Astrocyte of the cerebellum (primary cell): ENCODE data around the gene EXD3.

Source experiments
- DNase-seq: peaks from one replicate; pipeline ENCODE4 v3.0.0-alpha.2; 2011; ENCODE audit warnings: low read depth
- H3K4me3 ChIP-seq: 2 replicates; pipeline ENCODE4 v1.5.1; 2011; ENCODE audit warnings: mild to moderate bottlenecking, low read depth, low read length, moderate library complexity
- CTCF ChIP-seq: IDR thresholded peaks from 2 replicates; pipeline ENCODE4 v1.5.1; 2012; ENCODE audit warnings: low read length, low read depth, moderate library complexity, mild to moderate bottlenecking; ENCODE audit errors: missing control alignments
- in situ Hi-C: cut with HindIII; loops from 2 replicates; pipeline ENCODE4 v1.10.0; 2017; ENCODE audit warnings: low sequenced_read_pairs

The EXD3 gene

GRCh38 chr9:137295849-137296669, 126.9 kb downstream of the EXD3 start:
- no peak for DNase-seq
- in situ Hi-C loops: no loop called here
- H3K4me3 ChIP-seq: no peak overlapping the region

GRCh38 chr9:137295238-137295811, 127.6 kb downstream of the EXD3 start:
- in situ Hi-C loops: no loop called here
- DNase-seq: no peak
- no peak overlapping the region for H3K4me3 ChIP-seq
- TF ChIP-seq CTCF: peak; percentile 28

More at GRCh38 chr9:137295849-137296669, 126.9 kb downstream of the EXD3 start:
- no peak for TF ChIP-seq CTCF

GRCh38 chr9:137294681-137295237, 128.2 kb downstream of the EXD3 start:
- TF ChIP-seq CTCF: peak; percentile 40
- H3K4me3 ChIP-seq: no peak overlapping the region
- in situ Hi-C loops: no loop called here
- no peak for DNase-seq

GRCh38 chr9:137294091-137294680, 128.8 kb downstream of the EXD3 start:
- TF ChIP-seq CTCF: no peak
- in situ Hi-C loops: no loop called here
- DNase-seq: no peak
- H3K4me3 ChIP-seq: no peak overlapping the region

- in situ Hi-C loops: no loop called here
- no peak for DNase-seq
- H3K4me3 ChIP-seq: no peak overlapping the region
- no peak for TF ChIP-seq CTCF
Observed at GRCh38 chr9:137293482-137294090, 129.4 kb downstream of the EXD3 start.

- in situ Hi-C loops: no loop called here
- no peak for TF ChIP-seq CTCF
- no peak overlapping the region for H3K4me3 ChIP-seq
- no peak for DNase-seq
Observed at GRCh38 chr9:137293094-137293481, 129.9 kb downstream of the EXD3 start.
